Measurements from ENCODE around the gene SMIM14. TPM values are rescaled to one million over a fixed set of nuclear protein-coding genes. Genes with fewer than 3 reads are reported as not detected.
A peak's percentile ranks its signal among the peaks of the same experiment; 100 is the strongest.

Gene SMIM14
- total RNA-seq, 1 experiment from 2014 or later, result 32.3 TPM

DNA sequence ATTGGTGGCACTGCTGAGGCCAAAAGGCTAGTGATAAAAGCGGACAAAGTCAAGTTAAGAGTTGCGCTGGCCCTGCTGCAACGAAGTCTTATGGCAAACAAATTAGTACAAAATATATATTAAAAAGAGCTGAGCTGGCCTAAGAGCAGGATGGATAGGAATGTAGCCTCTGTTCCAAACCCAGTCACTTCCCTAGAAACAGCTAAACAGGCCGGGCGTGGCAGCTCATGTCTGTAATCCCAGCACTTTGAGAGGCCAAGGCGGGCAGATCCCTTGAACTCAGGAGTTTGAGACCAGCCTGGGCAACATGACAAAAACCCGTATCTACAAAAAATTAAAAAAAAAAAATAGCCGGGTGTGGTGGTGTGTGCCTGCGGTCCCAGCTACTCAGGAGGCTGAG lies 79.0 kb downstream of the SMIM14 start (continued):
- no peak for TF ChIP-seq FOXJ3 (CRISPR knock-in tag; IDR thresholded peaks at IDR 0.05; ENCODE audit: borderline replicate concordance)
- no peak for TF ChIP-seq NFE2L1 (CRISPR knock-in tag; IDR thresholded peaks at IDR 0.05)
- TF ChIP-seq ZNF138 (CRISPR knock-in tag; conservative IDR thresholded peaks at IDR 0.05), result no peak

DNA sequence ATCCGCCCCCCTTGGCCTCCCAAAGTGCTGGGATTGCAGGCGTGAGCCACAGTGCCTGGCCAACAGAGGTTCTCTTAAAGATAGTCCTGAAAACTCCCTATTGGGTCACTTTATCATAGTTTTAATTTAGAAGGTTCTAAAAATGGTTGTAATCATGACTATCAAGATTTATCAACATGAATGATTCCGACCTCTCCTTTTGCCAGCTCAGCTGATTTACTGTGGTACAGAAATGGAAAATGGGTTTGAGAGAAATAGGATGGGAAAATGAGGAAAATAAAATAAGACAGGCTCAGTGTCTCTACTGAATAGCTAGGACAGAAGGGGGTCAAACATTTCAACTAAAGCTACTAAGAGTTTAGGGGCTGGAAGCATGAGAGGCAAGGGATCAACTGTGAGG lies 83.2 kb downstream of the SMIM14 start:
- H3K27ac Mint-ChIP-seq, result peak overlapping the region; percentile 10; the same call in 1 of the 2 replicates

More for the DNA sequence above, 83.2 kb downstream of the SMIM14 start:
- ATAC-seq (no peak), DNase-seq (ENCODE audit: low spot score) (no peak)
- H3K36me3 Mint-ChIP-seq, result peaks cover 15% of the 10 kb centered on the region
- peaks cover 8% of the 10 kb centered on the region for H3K4me1 Mint-ChIP-seq
- CTCF ChIA-PET, result no interaction called here
- POLR2A ChIA-PET, result no interaction called here
- H3K4me3 Mint-ChIP-seq, result no peak overlapping the region
- TF ChIP-seq TEAD4 (CRISPR knock-in tag; IDR thresholded peaks at IDR 0.05), result no peak
- TF ChIP-seq, protein P1, sequence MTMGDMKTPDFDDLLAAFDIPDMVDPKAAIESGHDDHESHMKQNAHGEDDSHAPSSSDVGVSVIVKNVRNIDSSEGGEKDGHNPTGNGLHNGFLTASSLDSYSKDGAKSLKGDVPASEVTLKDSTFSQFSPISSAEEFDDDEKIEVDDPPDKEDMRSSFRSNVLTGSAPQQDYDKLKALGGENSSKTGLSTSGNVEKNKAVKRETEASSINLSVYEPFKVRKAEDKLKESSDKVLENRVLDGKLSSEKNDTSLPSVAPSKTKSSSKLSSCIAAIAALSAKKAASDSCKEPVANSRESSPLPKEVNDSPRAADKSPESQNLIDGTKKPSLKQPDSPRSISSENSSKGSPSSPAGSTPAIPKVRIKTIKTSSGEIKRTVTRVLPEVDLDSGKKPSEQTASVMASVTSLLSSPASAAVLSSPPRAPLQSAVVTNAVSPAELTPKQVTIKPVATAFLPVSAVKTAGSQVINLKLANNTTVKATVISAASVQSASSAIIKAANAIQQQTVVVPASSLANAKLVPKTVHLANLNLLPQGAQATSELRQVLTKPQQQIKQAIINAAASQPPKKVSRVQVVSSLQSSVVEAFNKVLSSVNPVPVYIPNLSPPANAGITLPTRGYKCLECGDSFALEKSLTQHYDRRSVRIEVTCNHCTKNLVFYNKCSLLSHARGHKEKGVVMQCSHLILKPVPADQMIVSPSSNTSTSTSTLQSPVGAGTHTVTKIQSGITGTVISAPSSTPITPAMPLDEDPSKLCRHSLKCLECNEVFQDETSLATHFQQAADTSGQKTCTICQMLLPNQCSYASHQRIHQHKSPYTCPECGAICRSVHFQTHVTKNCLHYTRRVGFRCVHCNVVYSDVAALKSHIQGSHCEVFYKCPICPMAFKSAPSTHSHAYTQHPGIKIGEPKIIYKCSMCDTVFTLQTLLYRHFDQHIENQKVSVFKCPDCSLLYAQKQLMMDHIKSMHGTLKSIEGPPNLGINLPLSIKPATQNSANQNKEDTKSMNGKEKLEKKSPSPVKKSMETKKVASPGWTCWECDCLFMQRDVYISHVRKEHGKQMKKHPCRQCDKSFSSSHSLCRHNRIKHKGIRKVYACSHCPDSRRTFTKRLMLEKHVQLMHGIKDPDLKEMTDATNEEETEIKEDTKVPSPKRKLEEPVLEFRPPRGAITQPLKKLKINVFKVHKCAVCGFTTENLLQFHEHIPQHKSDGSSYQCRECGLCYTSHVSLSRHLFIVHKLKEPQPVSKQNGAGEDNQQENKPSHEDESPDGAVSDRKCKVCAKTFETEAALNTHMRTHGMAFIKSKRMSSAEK (CRISPR knock-in tag; IDR thresholded peaks at IDR 0.05; ENCODE audit: borderline replicate concordance), result no peak
- no peak for TF ChIP-seq IRF2 (CRISPR knock-in tag; IDR thresholded peaks at IDR 0.05; ENCODE audit: borderline replicate concordance, low read depth)
- TF ChIP-seq, protein P2, sequence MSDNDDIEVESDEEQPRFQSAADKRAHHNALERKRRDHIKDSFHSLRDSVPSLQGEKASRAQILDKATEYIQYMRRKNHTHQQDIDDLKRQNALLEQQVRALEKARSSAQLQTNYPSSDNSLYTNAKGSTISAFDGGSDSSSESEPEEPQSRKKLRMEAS (CRISPR knock-in tag; IDR thresholded peaks at IDR 0.05), result no peak
- TF ChIP-seq, protein P3, sequence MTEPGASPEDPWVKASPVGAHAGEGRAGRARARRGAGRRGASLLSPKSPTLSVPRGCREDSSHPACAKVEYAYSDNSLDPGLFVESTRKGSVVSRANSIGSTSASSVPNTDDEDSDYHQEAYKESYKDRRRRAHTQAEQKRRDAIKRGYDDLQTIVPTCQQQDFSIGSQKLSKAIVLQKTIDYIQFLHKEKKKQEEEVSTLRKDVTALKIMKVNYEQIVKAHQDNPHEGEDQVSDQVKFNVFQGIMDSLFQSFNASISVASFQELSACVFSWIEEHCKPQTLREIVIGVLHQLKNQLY (CRISPR knock-in tag; IDR thresholded peaks at IDR 0.05), result no peak
- TF ChIP-seq FOXP1 (CRISPR knock-in tag; IDR thresholded peaks at IDR 0.05; ENCODE audit: borderline replicate concordance), result no peak
- TF ChIP-seq SP1 (CRISPR knock-in tag; conservative IDR thresholded peaks at IDR 0.05), result no peak
- TF ChIP-seq, protein P4, sequence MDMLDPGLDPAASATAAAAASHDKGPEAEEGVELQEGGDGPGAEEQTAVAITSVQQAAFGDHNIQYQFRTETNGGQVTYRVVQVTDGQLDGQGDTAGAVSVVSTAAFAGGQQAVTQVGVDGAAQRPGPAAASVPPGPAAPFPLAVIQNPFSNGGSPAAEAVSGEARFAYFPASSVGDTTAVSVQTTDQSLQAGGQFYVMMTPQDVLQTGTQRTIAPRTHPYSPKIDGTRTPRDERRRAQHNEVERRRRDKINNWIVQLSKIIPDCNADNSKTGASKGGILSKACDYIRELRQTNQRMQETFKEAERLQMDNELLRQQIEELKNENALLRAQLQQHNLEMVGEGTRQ (CRISPR knock-in tag; IDR thresholded peaks at IDR 0.05), result no peak
- TF ChIP-seq, protein P5, sequence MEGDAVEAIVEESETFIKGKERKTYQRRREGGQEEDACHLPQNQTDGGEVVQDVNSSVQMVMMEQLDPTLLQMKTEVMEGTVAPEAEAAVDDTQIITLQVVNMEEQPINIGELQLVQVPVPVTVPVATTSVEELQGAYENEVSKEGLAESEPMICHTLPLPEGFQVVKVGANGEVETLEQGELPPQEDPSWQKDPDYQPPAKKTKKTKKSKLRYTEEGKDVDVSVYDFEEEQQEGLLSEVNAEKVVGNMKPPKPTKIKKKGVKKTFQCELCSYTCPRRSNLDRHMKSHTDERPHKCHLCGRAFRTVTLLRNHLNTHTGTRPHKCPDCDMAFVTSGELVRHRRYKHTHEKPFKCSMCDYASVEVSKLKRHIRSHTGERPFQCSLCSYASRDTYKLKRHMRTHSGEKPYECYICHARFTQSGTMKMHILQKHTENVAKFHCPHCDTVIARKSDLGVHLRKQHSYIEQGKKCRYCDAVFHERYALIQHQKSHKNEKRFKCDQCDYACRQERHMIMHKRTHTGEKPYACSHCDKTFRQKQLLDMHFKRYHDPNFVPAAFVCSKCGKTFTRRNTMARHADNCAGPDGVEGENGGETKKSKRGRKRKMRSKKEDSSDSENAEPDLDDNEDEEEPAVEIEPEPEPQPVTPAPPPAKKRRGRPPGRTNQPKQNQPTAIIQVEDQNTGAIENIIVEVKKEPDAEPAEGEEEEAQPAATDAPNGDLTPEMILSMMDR (IDR thresholded peaks at IDR 0.05), result no peak
- TF ChIP-seq, protein P6, sequence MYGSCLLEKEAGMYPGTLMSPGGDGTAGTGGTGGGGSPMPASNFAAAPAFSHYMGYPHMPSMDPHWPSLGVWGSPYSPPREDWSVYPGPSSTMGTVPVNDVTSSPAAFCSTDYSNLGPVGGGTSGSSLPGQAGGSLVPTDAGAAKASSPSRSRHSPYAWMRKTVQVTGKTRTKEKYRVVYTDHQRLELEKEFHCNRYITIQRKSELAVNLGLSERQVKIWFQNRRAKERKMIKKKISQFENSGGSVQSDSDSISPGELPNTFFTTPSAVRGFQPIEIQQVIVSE (CRISPR knock-in tag; IDR thresholded peaks at IDR 0.05; ENCODE audit: borderline replicate concordance), result no peak
- no peaks in the 10 kb centered on the region for H3K9me3 Mint-ChIP-seq
- no peaks in the 10 kb centered on the region for H3K27me3 Mint-ChIP-seq (ENCODE audit: low read depth)

All from WTC11 (cell line).